Stimulated activated CD4-positive, alpha-beta T cell treated with anti-CD3 and anti-CD28 coated beads, TNF-alpha, amount 100 ng/mL, for 1 hour (primary cell): ENCODE data around the gene PRELID1.

Experiments used
- DNase-seq, 3 donors: peaks; one replicate each; pipeline ENCODE4 v3.0.0-alpha.2; 2020; ENCODE audit warnings: low read depth in 3 of 3, low spot score in 1 of 3

The PRELID1 gene

DNA sequence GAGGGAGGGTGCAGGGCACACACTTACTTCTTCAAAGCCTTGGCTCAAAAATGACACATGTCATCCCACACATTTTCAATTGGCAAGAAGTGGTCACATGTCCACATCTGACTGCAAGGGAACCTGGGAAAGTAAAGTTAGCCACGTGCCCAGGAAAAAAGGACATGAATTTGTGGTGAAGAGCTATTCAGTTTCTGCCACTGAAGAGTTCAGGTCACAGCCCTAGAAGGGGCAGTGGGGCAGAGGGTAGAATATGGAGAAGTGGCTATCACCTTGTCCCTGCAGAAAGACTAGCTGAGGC lies 52.2 kb downstream of the PRELID1 start:
- DNase-seq = no peak
